ENCODE data around the gene MTREX.

The MTREX gene

DNA sequence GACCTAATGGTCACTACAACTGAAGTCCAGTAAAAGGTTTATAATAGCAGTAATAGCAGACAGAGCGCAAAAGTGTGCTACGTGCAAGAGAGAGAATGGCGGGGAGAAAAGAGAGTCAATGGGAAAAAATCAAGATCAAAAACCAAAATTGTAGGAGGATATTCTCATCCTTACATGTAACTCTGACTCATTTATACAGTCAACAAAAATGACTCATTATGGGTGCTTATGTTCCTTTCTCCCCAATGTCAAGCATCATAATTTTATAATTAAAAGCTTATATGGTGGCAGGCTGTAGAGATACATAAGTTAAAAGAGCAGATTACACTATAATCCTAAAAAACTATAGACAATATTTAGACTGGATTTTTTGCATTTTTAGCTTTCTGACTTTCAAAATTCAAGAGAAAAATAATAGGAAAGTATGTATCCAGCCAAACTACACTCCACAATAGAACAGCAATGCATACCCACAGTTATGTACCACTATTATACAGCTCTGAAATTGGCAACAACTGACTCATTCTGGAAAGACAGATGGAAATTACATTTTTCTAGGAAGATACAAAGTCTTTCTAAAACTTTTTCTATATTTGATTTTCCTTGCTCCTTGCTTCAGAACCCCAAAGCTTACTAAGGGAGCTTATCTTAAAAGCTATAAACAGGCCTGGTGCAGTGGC, 148.6 kb downstream of the MTREX start:
- no peak overlapping the region for H3K27ac ChIP-seq (ENCODE audit: low read length)
- peaks cover 19% of the 10 kb centered on the region for H3K4me1 ChIP-seq (ENCODE audit: control insufficient read depth, low read depth, low read length)

DNA sequence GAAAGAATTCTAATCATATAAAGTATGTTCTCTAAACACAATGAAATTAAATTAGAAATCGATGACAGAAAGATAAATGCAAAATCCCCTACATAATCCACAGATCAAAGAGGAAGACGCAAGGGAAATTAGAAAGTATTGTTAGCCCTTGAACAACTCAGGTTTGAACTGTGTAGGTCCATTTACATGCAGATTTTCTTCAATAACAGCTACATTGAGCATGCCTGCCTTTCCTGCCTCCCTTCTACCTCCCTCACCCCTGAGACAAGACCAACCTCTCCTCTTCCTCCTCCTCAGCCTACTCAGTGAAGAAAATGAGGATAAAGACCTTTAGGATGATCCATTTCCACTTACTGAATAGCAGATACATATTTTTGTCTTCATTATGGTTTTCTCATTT, 151.8 kb downstream of the MTREX start:
- no peaks in the 10 kb centered on the region for H3K27me3 ChIP-seq (ENCODE audit: control insufficient read depth, insufficient read depth, low read length)
- no peaks in the 10 kb centered on the region for H3K9me3 ChIP-seq (ENCODE audit: control insufficient read depth, low read depth, low read length)
- no peaks in the 10 kb centered on the region for H3K36me3 ChIP-seq (ENCODE audit: control insufficient read depth, low read depth, low read length)
- no peak overlapping the region for H3K27ac ChIP-seq (ENCODE audit: low read length)
- H3K4me1 ChIP-seq (ENCODE audit: control insufficient read depth, low read depth, low read length) = peaks cover 16% of the 10 kb centered on the region
- no peak overlapping the region for H3K4me3 ChIP-seq (ENCODE audit: low read length)
- H3K9ac ChIP-seq (ENCODE audit: low read length) = no peak overlapping the region

More for the DNA sequence above, 148.6 kb downstream of the MTREX start:
- no peaks in the 10 kb centered on the region for H3K27me3 ChIP-seq (ENCODE audit: control insufficient read depth, insufficient read depth, low read length)
- H3K4me3 ChIP-seq (ENCODE audit: low read length) = no peak overlapping the region
- H3K36me3 ChIP-seq (ENCODE audit: control insufficient read depth, low read depth, low read length) = no peaks in the 10 kb centered on the region
- H3K9ac ChIP-seq (ENCODE audit: low read length) = no peak overlapping the region
- H3K9me3 ChIP-seq (ENCODE audit: control insufficient read depth, low read depth, low read length) = no peaks in the 10 kb centered on the region

DNA sequence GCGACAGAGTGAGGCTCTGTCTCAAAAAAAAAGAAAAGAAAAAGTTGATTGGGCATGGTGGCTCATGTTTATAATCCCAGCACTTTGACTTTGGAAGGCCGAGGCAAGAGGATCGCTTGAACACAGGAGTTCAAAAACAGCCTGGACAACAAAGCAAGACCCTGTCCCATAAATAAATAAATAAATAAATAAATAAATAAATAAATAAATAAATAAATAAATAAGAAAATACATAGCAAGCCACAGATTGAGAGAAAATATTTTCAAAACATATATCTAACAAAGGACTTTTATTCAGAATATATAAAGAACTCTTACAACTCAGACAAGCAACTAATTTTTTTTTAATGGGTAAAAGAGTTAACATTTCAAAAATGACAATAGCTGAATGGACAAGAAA, 155.8 kb downstream of the MTREX start:
- Histone ChIP-seq H3K36me3 (ENCODE audit: control insufficient read depth, low read depth, low read length) (peaks cover 12% of the 10 kb centered on the region), H3K9ac (ENCODE audit: low read length) (no peak overlapping the region), H3K9me3 (ENCODE audit: control insufficient read depth, low read depth, low read length) (no peaks in the 10 kb centered on the region), H3K27ac (ENCODE audit: low read length) (no peak overlapping the region), H3K4me1 (ENCODE audit: control insufficient read depth, low read depth, low read length) (peaks cover 16% of the 10 kb centered on the region), H3K4me3 (ENCODE audit: low read length) (no peak overlapping the region), H3K27me3 (ENCODE audit: control insufficient read depth, insufficient read depth, low read length) (no peaks in the 10 kb centered on the region)

DNA sequence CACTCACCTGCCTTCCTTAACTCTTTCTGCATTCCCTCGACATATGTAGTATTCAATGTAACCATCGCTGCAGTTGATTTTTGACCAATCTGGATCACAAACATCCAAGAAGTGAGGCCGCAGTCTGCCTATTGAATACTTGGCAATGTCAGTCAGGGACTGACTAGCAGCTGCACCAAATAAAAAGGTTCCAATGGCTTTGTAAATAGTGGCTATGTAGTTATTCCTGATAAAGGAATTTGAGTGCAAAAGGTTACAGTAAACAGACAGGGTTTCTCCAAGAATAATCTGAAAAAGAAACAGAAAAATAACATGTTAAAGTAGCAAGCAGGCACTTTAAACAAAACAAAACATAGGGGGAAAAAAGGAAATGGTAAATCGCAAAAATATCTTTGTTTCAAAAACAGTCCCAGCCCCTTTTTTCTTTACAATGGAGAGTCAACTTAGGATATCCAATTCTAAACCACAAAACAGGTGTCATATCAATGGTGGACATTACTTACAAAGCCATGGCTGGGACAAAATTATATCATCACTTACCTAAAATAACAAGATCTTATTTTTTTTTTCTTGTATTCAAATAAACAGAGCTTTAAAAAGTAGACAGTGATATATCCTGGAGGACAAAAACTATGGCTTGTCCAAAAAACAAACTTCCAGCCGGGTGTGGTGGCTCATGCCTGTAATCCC, 160.2 kb downstream of the MTREX start:
- Histone ChIP-seq H3K4me1 (ENCODE audit: control insufficient read depth, low read depth, low read length) (no peaks in the 10 kb centered on the region), H3K27ac (ENCODE audit: low read length) (no peak overlapping the region), H3K4me3 (ENCODE audit: low read length) (no peak overlapping the region), H3K36me3 (ENCODE audit: control insufficient read depth, low read depth, low read length) (peaks cover 12% of the 10 kb centered on the region), H3K9me3 (ENCODE audit: control insufficient read depth, low read depth, low read length) (no peaks in the 10 kb centered on the region), H3K27me3 (ENCODE audit: control insufficient read depth, insufficient read depth, low read length) (no peaks in the 10 kb centered on the region), H3K9ac (ENCODE audit: low read length) (no peak overlapping the region)

DNA sequence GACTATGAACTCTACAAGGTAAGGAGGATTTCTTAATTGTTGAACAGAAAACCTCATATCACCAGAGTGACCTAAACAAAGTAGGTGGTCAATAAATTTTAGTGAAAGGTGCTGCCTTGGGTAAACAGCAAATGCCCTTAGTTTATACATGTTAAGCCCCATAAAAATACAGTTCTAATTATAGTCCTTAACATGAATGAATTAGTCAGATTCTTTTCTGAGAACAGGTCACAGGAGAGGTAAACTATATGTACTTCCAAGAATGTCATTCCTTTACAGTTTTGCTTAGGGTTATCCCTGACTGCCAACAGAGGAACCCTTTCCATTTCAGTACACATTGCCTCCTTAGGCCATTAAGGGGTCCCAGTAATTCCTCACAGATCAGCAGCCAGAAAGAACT, 162.1 kb downstream of the MTREX start:
- Histone ChIP-seq H3K4me3 (ENCODE audit: low read length) (no peak overlapping the region), H3K27me3 (ENCODE audit: control insufficient read depth, insufficient read depth, low read length) (no peaks in the 10 kb centered on the region), H3K4me1 (ENCODE audit: control insufficient read depth, low read depth, low read length) (no peaks in the 10 kb centered on the region), H3K9ac (ENCODE audit: low read length) (no peak overlapping the region), H3K9me3 (ENCODE audit: control insufficient read depth, low read depth, low read length) (no peaks in the 10 kb centered on the region), H3K36me3 (ENCODE audit: control insufficient read depth, low read depth, low read length) (peaks cover 12% of the 10 kb centered on the region), H3K27ac (ENCODE audit: low read length) (no peak overlapping the region)

DNA sequence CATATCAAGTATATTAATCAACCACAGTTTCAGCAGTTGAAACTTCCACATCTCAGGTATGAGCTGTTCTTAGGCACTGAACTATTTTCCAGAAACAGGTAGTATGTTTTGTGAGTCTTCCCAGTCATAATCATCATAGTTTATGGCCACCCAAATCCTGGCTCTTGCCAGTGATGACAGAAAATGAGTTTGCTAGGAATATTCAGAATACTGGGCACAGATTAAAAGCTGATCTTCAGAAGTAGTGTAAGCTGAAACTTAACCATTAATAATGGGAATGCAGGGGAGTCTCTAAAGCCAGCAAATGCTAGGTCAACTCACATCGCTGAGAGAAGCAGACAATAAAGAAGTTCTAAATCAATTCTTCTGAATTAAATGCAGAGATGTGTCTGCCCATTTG, 162.5 kb downstream of the MTREX start:
- Histone ChIP-seq H3K9me3 (ENCODE audit: control insufficient read depth, low read depth, low read length) (no peaks in the 10 kb centered on the region), H3K4me3 (ENCODE audit: low read length) (no peak overlapping the region), H3K4me1 (ENCODE audit: control insufficient read depth, low read depth, low read length) (no peaks in the 10 kb centered on the region), H3K27ac (ENCODE audit: low read length) (no peak overlapping the region), H3K9ac (ENCODE audit: low read length) (no peak overlapping the region), H3K36me3 (ENCODE audit: control insufficient read depth, low read depth, low read length) (peaks cover 15% of the 10 kb centered on the region), H3K27me3 (ENCODE audit: control insufficient read depth, insufficient read depth, low read length) (no peaks in the 10 kb centered on the region)

DNA sequence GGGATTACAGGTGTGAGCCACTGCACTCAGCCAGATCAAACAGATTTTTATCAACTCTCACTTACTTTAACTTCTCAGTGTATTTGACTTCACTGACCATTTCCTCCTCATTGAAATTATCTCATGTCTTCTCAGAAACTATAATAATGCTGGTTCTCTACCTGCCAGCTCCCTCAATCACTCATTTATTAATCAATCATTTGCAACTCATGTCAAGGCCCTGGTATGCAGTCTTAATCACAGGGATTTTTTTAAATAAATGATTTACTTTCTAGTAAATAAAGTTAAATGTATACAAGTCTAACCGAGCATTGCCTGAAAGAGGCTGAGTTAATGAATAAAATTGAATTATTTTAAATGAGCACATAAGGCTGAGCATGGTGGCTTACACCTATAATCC, 163.7 kb downstream of the MTREX start:
- Histone ChIP-seq H3K4me3 (ENCODE audit: low read length) (no peak overlapping the region), H3K36me3 (ENCODE audit: control insufficient read depth, low read depth, low read length) (peaks cover 11% of the 10 kb centered on the region), H3K9ac (ENCODE audit: low read length) (no peak overlapping the region), H3K27me3 (ENCODE audit: control insufficient read depth, insufficient read depth, low read length) (no peaks in the 10 kb centered on the region), H3K27ac (ENCODE audit: low read length) (no peak overlapping the region), H3K9me3 (ENCODE audit: control insufficient read depth, low read depth, low read length) (no peaks in the 10 kb centered on the region), H3K4me1 (ENCODE audit: control insufficient read depth, low read depth, low read length) (peaks cover 5% of the 10 kb centered on the region)

DNA sequence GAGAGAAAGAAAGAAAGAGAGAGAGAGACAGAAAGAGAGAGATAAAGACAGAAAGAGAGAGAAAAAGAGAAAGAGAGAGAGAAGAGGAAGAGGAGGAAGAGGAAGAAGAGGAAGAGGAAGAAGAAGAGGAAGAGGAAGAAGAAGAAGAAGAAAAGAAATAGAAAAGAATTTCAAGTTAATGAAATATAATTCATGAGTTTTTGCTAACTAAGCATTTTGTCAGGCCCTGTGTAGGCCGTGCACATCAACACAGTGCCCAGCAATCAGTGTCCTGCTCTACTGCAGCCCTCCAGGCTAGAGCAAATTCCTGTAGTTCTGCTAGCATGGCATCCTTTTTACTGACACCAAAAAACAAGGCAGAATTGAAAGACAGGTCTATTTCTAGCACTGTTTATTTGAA, 164.9 kb downstream of the MTREX start:
- no peaks in the 10 kb centered on the region for H3K27me3 ChIP-seq (ENCODE audit: control insufficient read depth, insufficient read depth, low read length)
- H3K9ac ChIP-seq (ENCODE audit: low read length) = no peak overlapping the region
- H3K27ac ChIP-seq (ENCODE audit: low read length) = no peak overlapping the region
- peaks cover 10% of the 10 kb centered on the region for H3K36me3 ChIP-seq (ENCODE audit: control insufficient read depth, low read depth, low read length)
- no peak overlapping the region for H3K4me3 ChIP-seq (ENCODE audit: low read length)
- H3K9me3 ChIP-seq (ENCODE audit: control insufficient read depth, low read depth, low read length) = no peaks in the 10 kb centered on the region
- peaks cover 5% of the 10 kb centered on the region for H3K4me1 ChIP-seq (ENCODE audit: control insufficient read depth, low read depth, low read length)
